WTC11 (cell line): ENCODE results near the gene RAB1B. TPM values are rescaled to one million over a fixed set of nuclear protein-coding genes. Genes with fewer than 3 reads are reported as not detected.

Source experiments
- ATAC-seq: fragments of 200-7000 bp; cut with Tn5 transposase; 2 replicates; pipeline ENCODE4 v1.10.0; 2021; ENCODE audit warnings: mild to moderate bottlenecking, moderate library complexity
- CTCF ChIA-PET: fragments of 300-600 bp; sonication (Branson Sonifier 250); formaldehyde crosslinking; loops from one replicate; lab custom pipeline; 2021; ENCODE audit warnings: antibody characterized with exemption; lab: Charles Lee
- POLR2A ChIA-PET: fragments of 350-600 bp; sonication (Branson Sonifier 250); formaldehyde crosslinking; loops from one replicate; lab custom pipeline; 2021; ENCODE audit warnings: antibody characterized with exemption; lab: Charles Lee
- DNase-seq: peaks from one replicate; pipeline ENCODE4 v3.0.0; 2021; ENCODE audit warnings: low spot score
- H3K27ac Mint-ChIP-seq: 2 replicates; pipeline ENCODE4 v1.8.0; 2021; ENCODE audit warnings: mixed read lengths
- H3K27me3 Mint-ChIP-seq: 2 replicates; pipeline ENCODE4 v1.8.0; 2021; ENCODE audit warnings: low read depth, mild to moderate bottlenecking, moderate library complexity, mixed read lengths
- H3K36me3 Mint-ChIP-seq: 2 replicates; pipeline ENCODE4 v1.8.0; 2021; ENCODE audit warnings: mixed read lengths
- H3K4me1 Mint-ChIP-seq: 2 replicates; pipeline ENCODE4 v1.8.0; 2022; ENCODE audit warnings: mixed read lengths
- H3K4me3 Mint-ChIP-seq: 2 replicates; pipeline ENCODE4 v1.8.0; 2021; ENCODE audit warnings: mild to moderate bottlenecking, moderate library complexity, mixed read lengths
- H3K9me3 Mint-ChIP-seq: 2 replicates; pipeline ENCODE4 v1.8.0; 2021; ENCODE audit warnings: mixed read lengths
- FOXK1 ChIP-seq: sonication (generic); formaldehyde crosslinking; IDR thresholded peaks from 2 replicates; pipeline ENCODE4 v1.8.0; 2022; ENCODE audit warnings: mild to moderate bottlenecking, moderate library complexity, missing genetic modification reagents
- FOXP1 ChIP-seq: sonication (generic); formaldehyde crosslinking; IDR thresholded peaks from 2 replicates; pipeline ENCODE4 v1.8.0; 2022; ENCODE audit warnings: missing genetic modification reagents, mild to moderate bottlenecking, moderate library complexity, borderline replicate concordance
- GABPB1 ChIP-seq: sonication (generic); formaldehyde crosslinking; IDR thresholded peaks from 2 replicates; pipeline ENCODE4 v1.8.1; 2023; ENCODE audit warnings: mild to moderate bottlenecking, missing genetic modification reagents
- HMGA2 ChIP-seq: fragments of 250-450 bp; sonication (Bioruptor Pico); IDR thresholded peaks from 2 replicates; pipeline ENCODE4 v1.4.0; 2021; ENCODE audit warnings: mild to moderate bottlenecking, moderate library complexity
- JUN ChIP-seq: sonication (generic); formaldehyde crosslinking; IDR thresholded peaks from 2 replicates; pipeline ENCODE4 v1.8.0; 2023; ENCODE audit warnings: mild to moderate bottlenecking, missing genetic modification reagents
- KAT7 ChIP-seq: sonication (generic); formaldehyde crosslinking; IDR thresholded peaks from 2 replicates; pipeline ENCODE4 v1.8.1; 2023; ENCODE audit warnings: missing genetic modification reagents, mild to moderate bottlenecking, borderline replicate concordance
- NFE2L1 ChIP-seq: sonication (generic); formaldehyde crosslinking; IDR thresholded peaks from 2 replicates; pipeline ENCODE4 v1.8.1; 2023; ENCODE audit warnings: missing genetic modification reagents
- NFYB ChIP-seq: sonication (generic); formaldehyde crosslinking; conservative IDR thresholded peaks from 2 replicates; pipeline ENCODE4 v1.8.0; 2022; ENCODE audit warnings: low read depth, missing genetic modification reagents
- SP1 ChIP-seq: sonication (generic); formaldehyde crosslinking; conservative IDR thresholded peaks from 2 replicates; pipeline ENCODE4 v1.8.1; 2022; ENCODE audit warnings: missing genetic modification reagents
- total RNA-seq: library from RNA; stranded (reverse); gene quantifications from 3 replicates; pipeline ENCODE4 v1.2.3, GENCODE V29; 2021
- TF ChIP-seq, protein P1 (sequence below): sonication (generic); formaldehyde crosslinking; IDR thresholded peaks from 2 replicates; pipeline ENCODE4 v1.8.1; 2023; ENCODE audit warnings: mild to moderate bottlenecking, moderate library complexity, missing genetic modification reagents
- TF ChIP-seq, protein P2 (sequence below): sonication (generic); formaldehyde crosslinking; IDR thresholded peaks from 2 replicates; pipeline ENCODE4 v1.8.0; 2023; ENCODE audit warnings: missing genetic modification reagents, mild to moderate bottlenecking, borderline replicate concordance
- TF ChIP-seq, protein P3 (sequence below): sonication (generic); formaldehyde crosslinking; IDR thresholded peaks from 2 replicates; pipeline ENCODE4 v1.8.0; 2022; ENCODE audit warnings: mild to moderate bottlenecking, missing genetic modification reagents
- TF ChIP-seq, protein P4 (sequence below): sonication (generic); formaldehyde crosslinking; IDR thresholded peaks from 2 replicates; pipeline ENCODE4 v1.8.1; 2023; ENCODE audit warnings: mild to moderate bottlenecking, missing genetic modification reagents, moderate library complexity
- TF ChIP-seq, protein P5 (sequence below): sonication (generic); formaldehyde crosslinking; IDR thresholded peaks from 2 replicates; pipeline ENCODE4 v1.8.0; 2022; ENCODE audit warnings: mild to moderate bottlenecking, missing genetic modification reagents

Gene RAB1B
- total RNA-seq, 1 experiment from 2014 or later: 125 TPM

DNA sequence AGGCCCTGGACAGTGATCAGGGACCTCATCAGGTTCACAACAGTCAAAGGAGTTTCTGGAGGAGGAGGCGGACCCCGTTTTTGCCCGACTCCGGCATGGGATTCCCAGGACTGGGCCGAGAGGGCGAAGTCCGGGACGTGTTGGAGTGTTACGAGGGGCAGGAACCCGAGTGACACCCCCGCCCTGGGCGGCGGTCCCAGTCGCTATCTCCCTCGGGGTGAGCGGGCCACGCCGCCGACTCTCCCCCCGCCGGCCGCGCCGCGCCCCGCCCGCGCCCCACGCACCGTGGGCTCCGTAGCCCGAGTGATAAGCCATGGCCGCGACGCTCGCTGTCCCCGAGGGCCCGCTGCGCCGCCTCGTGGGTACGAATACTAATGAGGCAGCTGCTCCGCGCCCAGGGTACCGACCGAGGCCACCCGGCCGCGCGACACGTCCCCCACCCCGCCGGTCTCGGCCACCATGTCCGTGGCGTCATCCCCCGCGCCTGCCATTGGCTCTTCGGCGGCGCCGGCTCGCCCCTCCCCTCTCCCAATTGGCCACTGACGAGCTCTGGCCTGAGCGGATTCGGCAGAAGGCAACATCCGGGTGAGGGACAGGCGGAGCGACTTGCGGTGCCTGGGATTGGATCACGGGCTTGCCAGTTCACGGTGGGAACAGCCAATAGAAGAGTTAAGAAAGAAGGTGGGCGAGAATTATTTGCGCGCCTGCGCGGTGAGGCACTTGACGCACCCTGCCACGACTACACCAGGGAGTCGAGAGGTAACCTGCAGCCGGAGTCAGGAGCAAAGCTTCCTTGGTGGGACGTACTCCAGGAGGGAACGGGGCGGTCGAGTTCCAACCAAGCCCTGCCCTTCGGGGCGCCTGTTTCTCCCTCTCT, 20.5 kb downstream of the RAB1B start, which contains the start of gene YIF1A:
TSS of gene YIF1A (minus strand) at position 473 of the 877 bp plus-strand sequence. CDS start at position 315, 158 bp downstream.
- Mint-ChIP-seq H3K4me1 (peaks cover 20% of the 10 kb centered on the region), H3K36me3 (no peaks in the 10 kb centered on the region), H3K9me3 (no peaks in the 10 kb centered on the region), H3K27me3 (peaks cover 37% of the 10 kb centered on the region), H3K4me3 (peak within 1 kb of the TSS; percentile 96), H3K27ac (peak within 1 kb of the TSS; percentile 96)
- ATAC-seq (peak; percentile 95), DNase-seq (peak; percentile 98)
- CTCF ChIA-PET: interaction anchor here (0.6 to 2.5 kb wide), 28 partner anchors 9 to 401 kb away, joined by 3 to 65 read pairs (median 4); partner anchors contain the start of genes CD248, DPP3, FIBP and RAB1B
- POLR2A ChIA-PET: interaction anchor here (0.5 to 1.8 kb wide), 11 partner anchors 9 to 178 kb away, joined by 3 to 19 read pairs (median 5); partner anchors contain the start of genes B4GAT1, CD248, PELI3 and RIN1
- TF ChIP-seq NFE2L1 (CRISPR knock-in tag) (no peak), NFYB (CRISPR knock-in tag) (peak; percentile 98), FOXK1 (CRISPR knock-in tag) (peak; percentile 82), JUN (CRISPR knock-in tag) (peak; percentile 78; the same call in 1 of the 2 replicates), GABPB1 (no peak; the same call in 1 of the 2 replicates), HMGA2 (0 out of 2 replicates have a peak, but pooled peaks have one; percentile 4), SP1 (peak; percentile 78), FOXP1 (0 out of 2 replicates have a peak, but pooled peaks have one; percentile 37), KAT7 (CRISPR knock-in tag) (no peak)
- TF ChIP-seq, protein P1, sequence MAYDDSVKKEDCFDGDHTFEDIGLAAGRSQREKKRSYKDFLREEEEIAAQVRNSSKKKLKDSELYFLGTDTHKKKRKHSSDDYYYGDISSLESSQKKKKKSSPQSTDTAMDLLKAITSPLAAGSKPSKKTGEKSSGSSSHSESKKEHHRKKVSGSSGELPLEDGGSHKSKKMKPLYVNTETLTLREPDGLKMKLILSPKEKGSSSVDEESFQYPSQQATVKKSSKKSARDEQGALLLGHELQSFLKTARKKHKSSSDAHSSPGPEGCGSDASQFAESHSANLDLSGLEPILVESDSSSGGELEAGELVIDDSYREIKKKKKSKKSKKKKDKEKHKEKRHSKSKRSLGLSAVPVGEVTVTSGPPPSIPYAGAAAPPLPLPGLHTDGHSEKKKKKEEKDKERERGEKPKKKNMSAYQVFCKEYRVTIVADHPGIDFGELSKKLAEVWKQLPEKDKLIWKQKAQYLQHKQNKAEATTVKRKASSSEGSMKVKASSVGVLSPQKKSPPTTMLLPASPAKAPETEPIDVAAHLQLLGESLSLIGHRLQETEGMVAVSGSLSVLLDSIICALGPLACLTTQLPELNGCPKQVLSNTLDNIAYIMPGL (CRISPR knock-in tag): 0 out of 2 replicates have a peak, but pooled peaks have one; percentile 21
- TF ChIP-seq, protein P2, sequence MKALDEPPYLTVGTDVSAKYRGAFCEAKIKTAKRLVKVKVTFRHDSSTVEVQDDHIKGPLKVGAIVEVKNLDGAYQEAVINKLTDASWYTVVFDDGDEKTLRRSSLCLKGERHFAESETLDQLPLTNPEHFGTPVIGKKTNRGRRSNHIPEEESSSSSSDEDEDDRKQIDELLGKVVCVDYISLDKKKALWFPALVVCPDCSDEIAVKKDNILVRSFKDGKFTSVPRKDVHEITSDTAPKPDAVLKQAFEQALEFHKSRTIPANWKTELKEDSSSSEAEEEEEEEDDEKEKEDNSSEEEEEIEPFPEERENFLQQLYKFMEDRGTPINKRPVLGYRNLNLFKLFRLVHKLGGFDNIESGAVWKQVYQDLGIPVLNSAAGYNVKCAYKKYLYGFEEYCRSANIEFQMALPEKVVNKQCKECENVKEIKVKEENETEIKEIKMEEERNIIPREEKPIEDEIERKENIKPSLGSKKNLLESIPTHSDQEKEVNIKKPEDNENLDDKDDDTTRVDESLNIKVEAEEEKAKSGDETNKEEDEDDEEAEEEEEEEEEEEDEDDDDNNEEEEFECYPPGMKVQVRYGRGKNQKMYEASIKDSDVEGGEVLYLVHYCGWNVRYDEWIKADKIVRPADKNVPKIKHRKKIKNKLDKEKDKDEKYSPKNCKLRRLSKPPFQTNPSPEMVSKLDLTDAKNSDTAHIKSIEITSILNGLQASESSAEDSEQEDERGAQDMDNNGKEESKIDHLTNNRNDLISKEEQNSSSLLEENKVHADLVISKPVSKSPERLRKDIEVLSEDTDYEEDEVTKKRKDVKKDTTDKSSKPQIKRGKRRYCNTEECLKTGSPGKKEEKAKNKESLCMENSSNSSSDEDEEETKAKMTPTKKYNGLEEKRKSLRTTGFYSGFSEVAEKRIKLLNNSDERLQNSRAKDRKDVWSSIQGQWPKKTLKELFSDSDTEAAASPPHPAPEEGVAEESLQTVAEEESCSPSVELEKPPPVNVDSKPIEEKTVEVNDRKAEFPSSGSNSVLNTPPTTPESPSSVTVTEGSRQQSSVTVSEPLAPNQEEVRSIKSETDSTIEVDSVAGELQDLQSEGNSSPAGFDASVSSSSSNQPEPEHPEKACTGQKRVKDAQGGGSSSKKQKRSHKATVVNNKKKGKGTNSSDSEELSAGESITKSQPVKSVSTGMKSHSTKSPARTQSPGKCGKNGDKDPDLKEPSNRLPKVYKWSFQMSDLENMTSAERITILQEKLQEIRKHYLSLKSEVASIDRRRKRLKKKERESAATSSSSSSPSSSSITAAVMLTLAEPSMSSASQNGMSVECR (CRISPR knock-in tag): 0 out of 2 replicates have a peak, but pooled peaks have one; percentile 34
- TF ChIP-seq, protein P3, sequence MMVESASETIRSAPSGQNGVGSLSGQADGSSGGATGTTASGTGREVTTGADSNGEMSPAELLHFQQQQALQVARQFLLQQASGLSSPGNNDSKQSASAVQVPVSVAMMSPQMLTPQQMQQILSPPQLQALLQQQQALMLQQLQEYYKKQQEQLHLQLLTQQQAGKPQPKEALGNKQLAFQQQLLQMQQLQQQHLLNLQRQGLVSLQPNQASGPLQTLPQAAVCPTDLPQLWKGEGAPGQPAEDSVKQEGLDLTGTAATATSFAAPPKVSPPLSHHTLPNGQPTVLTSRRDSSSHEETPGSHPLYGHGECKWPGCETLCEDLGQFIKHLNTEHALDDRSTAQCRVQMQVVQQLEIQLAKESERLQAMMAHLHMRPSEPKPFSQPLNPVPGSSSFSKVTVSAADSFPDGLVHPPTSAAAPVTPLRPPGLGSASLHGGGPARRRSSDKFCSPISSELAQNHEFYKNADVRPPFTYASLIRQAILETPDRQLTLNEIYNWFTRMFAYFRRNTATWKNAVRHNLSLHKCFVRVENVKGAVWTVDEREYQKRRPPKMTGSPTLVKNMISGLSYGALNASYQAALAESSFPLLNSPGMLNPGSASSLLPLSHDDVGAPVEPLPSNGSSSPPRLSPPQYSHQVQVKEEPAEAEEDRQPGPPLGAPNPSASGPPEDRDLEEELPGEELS (CRISPR knock-in tag): peak; percentile 69; the same call in 1 of the 2 replicates
- TF ChIP-seq, protein P4, sequence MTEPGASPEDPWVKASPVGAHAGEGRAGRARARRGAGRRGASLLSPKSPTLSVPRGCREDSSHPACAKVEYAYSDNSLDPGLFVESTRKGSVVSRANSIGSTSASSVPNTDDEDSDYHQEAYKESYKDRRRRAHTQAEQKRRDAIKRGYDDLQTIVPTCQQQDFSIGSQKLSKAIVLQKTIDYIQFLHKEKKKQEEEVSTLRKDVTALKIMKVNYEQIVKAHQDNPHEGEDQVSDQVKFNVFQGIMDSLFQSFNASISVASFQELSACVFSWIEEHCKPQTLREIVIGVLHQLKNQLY (CRISPR knock-in tag): 0 out of 2 replicates have a peak, but pooled peaks have one; percentile 27
- TF ChIP-seq, protein P5, sequence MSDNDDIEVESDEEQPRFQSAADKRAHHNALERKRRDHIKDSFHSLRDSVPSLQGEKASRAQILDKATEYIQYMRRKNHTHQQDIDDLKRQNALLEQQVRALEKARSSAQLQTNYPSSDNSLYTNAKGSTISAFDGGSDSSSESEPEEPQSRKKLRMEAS (CRISPR knock-in tag): peak; percentile 53; the same call in 1 of the 2 replicates
